Neural cell (in vitro differentiated cells): Measurements from ENCODE around the gene AMT. TPM values are rescaled to one million over a fixed set of nuclear protein-coding genes. Genes with fewer than 3 reads are reported as not detected.

Source experiments
- H2AFZ ChIP-seq: fragments of 200-600, 300-800 bp; sonication (generic), shearing (Covaris generic); 2 replicates; pipeline ENCODE4 v1.6.0; 2014; ENCODE audit warnings: low read depth, mild to moderate bottlenecking, antibody characterized with exemption, low read length, moderate library complexity
- H3F3A ChIP-seq: fragments of 200-600 bp; shearing (Covaris generic); 2 replicates; pipeline ENCODE4 v1.6.1; 2016; ENCODE audit warnings: mild to moderate bottlenecking, moderate library complexity, mixed read lengths, antibody characterized with exemption, low read length; ENCODE audit not compliant: insufficient read depth, poor library complexity, severe bottlenecking
- H3K27ac ChIP-seq: fragments of 200-600, 300-800 bp; sonication (generic), shearing (Covaris generic); 2 replicates; pipeline ENCODE4 v1.5.1; 2014; ENCODE audit warnings: mild to moderate bottlenecking, low read length, moderate library complexity
- H3K27me3 ChIP-seq: fragments of 300-800, 200-600 bp; sonication (generic), shearing (Covaris generic); 2 replicates; pipeline ENCODE4 v1.6.0; 2014; ENCODE audit warnings: mild to moderate bottlenecking, low read depth, low read length, moderate library complexity; ENCODE audit not compliant: insufficient read depth
- H3K36me3 ChIP-seq: fragments of 300-800, 200-600 bp; sonication (generic), shearing (Covaris generic); 2 replicates; pipeline ENCODE4 v1.5.1; 2014; ENCODE audit warnings: mild to moderate bottlenecking, antibody characterized with exemption, low read length, moderate library complexity; ENCODE audit not compliant: insufficient read depth
- H3K4me2 ChIP-seq: fragments of 300-800, 200-600 bp; sonication (generic), shearing (Covaris generic); 2 replicates; pipeline ENCODE4 v1.6.0; 2014; ENCODE audit warnings: mild to moderate bottlenecking, low read length
- H3K4me3 ChIP-seq: fragments of 300-800, 200-600 bp; sonication (generic), shearing (Covaris generic); 2 replicates; pipeline ENCODE4 v1.5.1; 2014; ENCODE audit warnings: mild to moderate bottlenecking, low read length, moderate library complexity
- H3K79me2 ChIP-seq: fragments of 200-600 bp; shearing (Covaris generic); replicated peaks from 2 replicates; pipeline ENCODE4 v1.6.0; 2014; ENCODE audit warnings: mild to moderate bottlenecking, low read length, moderate library complexity; ENCODE audit not compliant: insufficient read depth
- H3K9ac ChIP-seq: fragments of 300-800, 200-600 bp; sonication (generic), shearing (Covaris generic); 2 replicates; pipeline ENCODE4 v1.6.1; 2016; ENCODE audit warnings: mild to moderate bottlenecking, low read length, mixed read lengths
- H3K9me2 ChIP-seq: fragments of 200-600 bp; shearing (Covaris generic); 2 replicates; pipeline ENCODE4 v1.6.1; 2016; ENCODE audit warnings: mild to moderate bottlenecking, low read length, mixed read lengths; ENCODE audit not compliant: insufficient read depth
- H3K9me3 ChIP-seq: fragments of 200-600, 300-800 bp; sonication (generic), shearing (Covaris generic); 2 replicates; pipeline ENCODE4 v1.6.1; 2016; ENCODE audit warnings: mild to moderate bottlenecking, mixed run types, low read length, moderate library complexity, mixed read lengths
- H4K20me1 ChIP-seq: fragments of 200-600 bp; shearing (Covaris generic); 2 replicates; pipeline ENCODE4 v1.6.1; 2016; ENCODE audit warnings: mild to moderate bottlenecking, mixed run types; ENCODE audit not compliant: insufficient read depth
- CTCF ChIP-seq: fragments of 450-650 bp; IDR thresholded peaks from 2 replicates; pipeline ENCODE4 v1.5.1; 2014; ENCODE audit warnings: antibody characterized with exemption, mild to moderate bottlenecking, moderate library complexity; ENCODE audit not compliant: poor library complexity, severe bottlenecking
- EP300 ChIP-seq: fragments of 450-650 bp; conservative IDR thresholded peaks from 2 replicates; pipeline ENCODE4 v1.6.1; 2014; ENCODE audit warnings: antibody characterized with exemption, mild to moderate bottlenecking, moderate library complexity; ENCODE audit not compliant: poor library complexity, severe bottlenecking
- EZH2 ChIP-seq: fragments of 200-600, 300-800 bp; shearing (Covaris generic), sonication (generic); IDR thresholded peaks from 2 replicates; pipeline ENCODE4 v1.6.1; 2014; ENCODE audit warnings: antibody characterized with exemption, low read length, borderline replicate concordance, mild to moderate bottlenecking; ENCODE audit not compliant: insufficient read depth, poor library complexity, severe bottlenecking
- MXI1 ChIP-seq: fragments of 450-650 bp; conservative IDR thresholded peaks from 2 replicates; pipeline ENCODE4 v1.6.1; 2014; ENCODE audit warnings: antibody characterized with exemption, mild to moderate bottlenecking; ENCODE audit not compliant: poor library complexity, severe bottlenecking
- POLR2AphosphoS5 ChIP-seq: IDR thresholded peaks from 2 replicates; pipeline ENCODE4 v1.6.1; 2012
- RAD21 ChIP-seq: fragments of 450-650 bp; conservative IDR thresholded peaks from 2 replicates; pipeline ENCODE4 v1.6.1; 2014; ENCODE audit warnings: antibody characterized with exemption, mild to moderate bottlenecking, moderate library complexity
- REST ChIP-seq: IDR thresholded peaks from 2 replicates; pipeline ENCODE4 v1.6.1; 2012; ENCODE audit warnings: borderline replicate concordance
- SMC3 ChIP-seq: fragments of 450-650 bp; conservative IDR thresholded peaks from 2 replicates; pipeline ENCODE4 v1.6.1; 2014; ENCODE audit warnings: antibody characterized with exemption, mild to moderate bottlenecking, moderate library complexity; ENCODE audit not compliant: poor library complexity
- TAF1 ChIP-seq: IDR thresholded peaks from 2 replicates; pipeline ENCODE4 v1.6.1; 2012; ENCODE audit warnings: low read depth
- polyA plus RNA-seq: library from polyadenylated mRNA; depleted of rRNA; stranded (reverse); fragments of >200 nt; gene quantifications from 2 replicates; pipeline ENCODE4 v1.2.3, GENCODE V29; 2014

AMT gene
- polyA plus RNA-seq, 1 donor from 2014 or later: 6.1 TPM

- H3K79me2 ChIP-seq: peaks cover 74% of the 10 kb centered on the region
- H4K20me1 ChIP-seq: no peaks in the 10 kb centered on the region
- H3K9ac ChIP-seq: no peak overlapping the region
- no peak overlapping the region for H2AFZ ChIP-seq
- no peaks in the 10 kb centered on the region for H3K9me3 ChIP-seq
- H3K36me3 ChIP-seq: no peaks in the 10 kb centered on the region
- H3K27ac ChIP-seq: no peak overlapping the region
- no peak overlapping the region for H3K4me2 ChIP-seq
- no peaks in the 10 kb centered on the region for H3F3A ChIP-seq
- H3K27me3 ChIP-seq: no peaks in the 10 kb centered on the region
- H3K4me3 ChIP-seq: no peak overlapping the region
- no peaks in the 10 kb centered on the region for H3K9me2 ChIP-seq
- no peak for TF ChIP-seq EZH2
- no peak for TF ChIP-seq EP300
Observed at GRCh38 chr3:49403891-49404290, 18.4 kb downstream of the AMT start.

- Histone ChIP-seq H3K4me3 (no peak overlapping the region), H3K4me2 (no peak overlapping the region), H3K9me2 (no peaks in the 10 kb centered on the region), H3K27me3 (no peaks in the 10 kb centered on the region), H3F3A (no peaks in the 10 kb centered on the region), H3K27ac (no peak overlapping the region), H2AFZ (no peak overlapping the region), H3K79me2 (peaks cover 70% of the 10 kb centered on the region), H3K9me3 (no peaks in the 10 kb centered on the region), H3K9ac (no peak overlapping the region), H3K36me3 (no peaks in the 10 kb centered on the region), H4K20me1 (no peaks in the 10 kb centered on the region)
- TF ChIP-seq REST (no peak), EZH2 (no peak), RAD21 (no peak), POLR2AphosphoS5 (no peak), TAF1 (no peak), CTCF (no peak), SMC3 (no peak), EP300 (no peak), MXI1 (no peak)
Observed at GRCh38 chr3:49401766-49402165, 20.5 kb downstream of the AMT start.

- H3F3A ChIP-seq: no peaks in the 10 kb centered on the region
- no peak overlapping the region for H3K4me3 ChIP-seq
- no peak overlapping the region for H3K27ac ChIP-seq
- no peak overlapping the region for H2AFZ ChIP-seq
- H4K20me1 ChIP-seq: no peaks in the 10 kb centered on the region
- peaks cover 70% of the 10 kb centered on the region for H3K79me2 ChIP-seq
- H3K9me2 ChIP-seq: no peaks in the 10 kb centered on the region
- TF ChIP-seq RAD21: no peak
- TF ChIP-seq SMC3: no peak
- TF ChIP-seq POLR2AphosphoS5: no peak
- no peak for TF ChIP-seq CTCF
- TF ChIP-seq EP300: no peak
- TF ChIP-seq TAF1: no peak
- no peaks in the 10 kb centered on the region for H3K36me3 ChIP-seq
- no peak overlapping the region for H3K4me2 ChIP-seq
- H3K9me3 ChIP-seq: no peaks in the 10 kb centered on the region
- no peak overlapping the region for H3K9ac ChIP-seq
- H3K27me3 ChIP-seq: no peaks in the 10 kb centered on the region
Observed at GRCh38 chr3:49399461-49399860, 22.8 kb downstream of the AMT start.
